Neural cell (in vitro differentiated cells): ENCODE data around the gene KIFC1. TPM values are rescaled to one million over a fixed set of nuclear protein-coding genes. Genes with fewer than 3 reads are reported as not detected.

Experiments used
- H2AFZ ChIP-seq: fragments of 200-600, 300-800 bp; sonication (generic), shearing (Covaris generic); 2 replicates; pipeline ENCODE4 v1.6.0; 2014; ENCODE audit warnings: low read depth, mild to moderate bottlenecking, antibody characterized with exemption, low read length, moderate library complexity
- H3F3A ChIP-seq: fragments of 200-600 bp; shearing (Covaris generic); 2 replicates; pipeline ENCODE4 v1.6.1; 2016; ENCODE audit warnings: mild to moderate bottlenecking, moderate library complexity, mixed read lengths, antibody characterized with exemption, low read length; ENCODE audit not compliant: insufficient read depth, poor library complexity, severe bottlenecking
- H3K27ac ChIP-seq: fragments of 200-600, 300-800 bp; sonication (generic), shearing (Covaris generic); 2 replicates; pipeline ENCODE4 v1.5.1; 2014; ENCODE audit warnings: mild to moderate bottlenecking, low read length, moderate library complexity
- H3K27me3 ChIP-seq: fragments of 300-800, 200-600 bp; sonication (generic), shearing (Covaris generic); 2 replicates; pipeline ENCODE4 v1.6.0; 2014; ENCODE audit warnings: mild to moderate bottlenecking, low read depth, low read length, moderate library complexity; ENCODE audit not compliant: insufficient read depth
- H3K36me3 ChIP-seq: fragments of 300-800, 200-600 bp; sonication (generic), shearing (Covaris generic); 2 replicates; pipeline ENCODE4 v1.5.1; 2014; ENCODE audit warnings: mild to moderate bottlenecking, antibody characterized with exemption, low read length, moderate library complexity; ENCODE audit not compliant: insufficient read depth
- H3K4me2 ChIP-seq: fragments of 300-800, 200-600 bp; sonication (generic), shearing (Covaris generic); 2 replicates; pipeline ENCODE4 v1.6.0; 2014; ENCODE audit warnings: mild to moderate bottlenecking, low read length
- H3K4me3 ChIP-seq: fragments of 300-800, 200-600 bp; sonication (generic), shearing (Covaris generic); 2 replicates; pipeline ENCODE4 v1.5.1; 2014; ENCODE audit warnings: mild to moderate bottlenecking, low read length, moderate library complexity
- H3K79me2 ChIP-seq: fragments of 200-600 bp; shearing (Covaris generic); replicated peaks from 2 replicates; pipeline ENCODE4 v1.6.0; 2014; ENCODE audit warnings: mild to moderate bottlenecking, low read length, moderate library complexity; ENCODE audit not compliant: insufficient read depth
- H3K9ac ChIP-seq: fragments of 300-800, 200-600 bp; sonication (generic), shearing (Covaris generic); 2 replicates; pipeline ENCODE4 v1.6.1; 2016; ENCODE audit warnings: mild to moderate bottlenecking, low read length, mixed read lengths
- H3K9me2 ChIP-seq: fragments of 200-600 bp; shearing (Covaris generic); 2 replicates; pipeline ENCODE4 v1.6.1; 2016; ENCODE audit warnings: mild to moderate bottlenecking, low read length, mixed read lengths; ENCODE audit not compliant: insufficient read depth
- H3K9me3 ChIP-seq: fragments of 200-600, 300-800 bp; sonication (generic), shearing (Covaris generic); 2 replicates; pipeline ENCODE4 v1.6.1; 2016; ENCODE audit warnings: mild to moderate bottlenecking, mixed run types, low read length, moderate library complexity, mixed read lengths
- H4K20me1 ChIP-seq: fragments of 200-600 bp; shearing (Covaris generic); 2 replicates; pipeline ENCODE4 v1.6.1; 2016; ENCODE audit warnings: mild to moderate bottlenecking, mixed run types; ENCODE audit not compliant: insufficient read depth
- CTCF ChIP-seq: fragments of 450-650 bp; IDR thresholded peaks from 2 replicates; pipeline ENCODE4 v1.5.1; 2014; ENCODE audit warnings: antibody characterized with exemption, mild to moderate bottlenecking, moderate library complexity; ENCODE audit not compliant: poor library complexity, severe bottlenecking
- EP300 ChIP-seq: fragments of 450-650 bp; conservative IDR thresholded peaks from 2 replicates; pipeline ENCODE4 v1.6.1; 2014; ENCODE audit warnings: antibody characterized with exemption, mild to moderate bottlenecking, moderate library complexity; ENCODE audit not compliant: poor library complexity, severe bottlenecking
- EZH2 ChIP-seq: fragments of 200-600, 300-800 bp; shearing (Covaris generic), sonication (generic); IDR thresholded peaks from 2 replicates; pipeline ENCODE4 v1.6.1; 2014; ENCODE audit warnings: antibody characterized with exemption, low read length, borderline replicate concordance, mild to moderate bottlenecking; ENCODE audit not compliant: insufficient read depth, poor library complexity, severe bottlenecking
- MXI1 ChIP-seq: fragments of 450-650 bp; conservative IDR thresholded peaks from 2 replicates; pipeline ENCODE4 v1.6.1; 2014; ENCODE audit warnings: antibody characterized with exemption, mild to moderate bottlenecking; ENCODE audit not compliant: poor library complexity, severe bottlenecking
- POLR2AphosphoS5 ChIP-seq: IDR thresholded peaks from 2 replicates; pipeline ENCODE4 v1.6.1; 2012
- RAD21 ChIP-seq: fragments of 450-650 bp; conservative IDR thresholded peaks from 2 replicates; pipeline ENCODE4 v1.6.1; 2014; ENCODE audit warnings: antibody characterized with exemption, mild to moderate bottlenecking, moderate library complexity
- REST ChIP-seq: IDR thresholded peaks from 2 replicates; pipeline ENCODE4 v1.6.1; 2012; ENCODE audit warnings: borderline replicate concordance
- SMC3 ChIP-seq: fragments of 450-650 bp; conservative IDR thresholded peaks from 2 replicates; pipeline ENCODE4 v1.6.1; 2014; ENCODE audit warnings: antibody characterized with exemption, mild to moderate bottlenecking, moderate library complexity; ENCODE audit not compliant: poor library complexity
- TAF1 ChIP-seq: IDR thresholded peaks from 2 replicates; pipeline ENCODE4 v1.6.1; 2012; ENCODE audit warnings: low read depth
- polyA plus RNA-seq: library from polyadenylated mRNA; depleted of rRNA; stranded (reverse); fragments of >200 nt; gene quantifications from 2 replicates; pipeline ENCODE4 v1.2.3, GENCODE V29; 2014

KIFC1 gene
- polyA plus RNA-seq, 1 donor from 2014 or later: 0.52 TPM

GRCh38 chr6:33420491-33421343 lies 29.1 kb downstream of the KIFC1 start:
- Histone ChIP-seq H3F3A (peaks cover 15% of the 10 kb centered on the region), H4K20me1 (no peaks in the 10 kb centered on the region), H2AFZ (no peak overlapping the region), H3K9ac (peak overlapping the region; percentile 93), H3K36me3 (peaks cover 4% of the 10 kb centered on the region), H3K79me2 (peaks cover 50% of the 10 kb centered on the region), H3K9me2 (no peaks in the 10 kb centered on the region), H3K4me3 (peak overlapping the region; percentile 69), H3K27me3 (no peaks in the 10 kb centered on the region), H3K27ac (peak overlapping the region; percentile 99), H3K4me2 (peak overlapping the region; percentile 62), H3K9me3 (no peaks in the 10 kb centered on the region)
- TF ChIP-seq POLR2AphosphoS5: peak; percentile 36
- TF ChIP-seq MXI1: no peak
- no peak for TF ChIP-seq TAF1
- TF ChIP-seq SMC3: no peak

DNA sequence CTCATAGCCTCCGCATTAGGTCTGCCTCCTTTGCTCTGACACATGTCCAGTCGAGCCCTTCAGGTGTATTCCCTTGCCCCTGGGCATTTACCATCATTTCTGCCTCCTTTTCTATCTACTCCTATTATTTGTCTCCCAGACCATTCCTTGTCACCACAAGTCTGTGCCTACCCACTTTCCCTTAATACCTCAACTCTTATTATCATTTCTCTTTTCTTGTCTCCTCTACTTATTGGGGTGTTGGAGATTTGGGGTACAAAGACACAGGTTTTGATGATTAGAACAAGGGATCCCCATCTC lies 29.7 kb downstream of the KIFC1 start:
- peak overlapping the region; percentile 93 for H3K9ac ChIP-seq
- H3K4me3 ChIP-seq: peak overlapping the region; percentile 69
- peaks cover 15% of the 10 kb centered on the region for H3F3A ChIP-seq
- H3K9me2 ChIP-seq: no peaks in the 10 kb centered on the region
- H2AFZ ChIP-seq: no peak overlapping the region
- peak overlapping the region; percentile 62 for H3K4me2 ChIP-seq
- H3K9me3 ChIP-seq: no peaks in the 10 kb centered on the region
- H3K27me3 ChIP-seq: no peaks in the 10 kb centered on the region
- H3K79me2 ChIP-seq: peaks cover 44% of the 10 kb centered on the region
- TF ChIP-seq MXI1 (no peak), RAD21 (no peak), EZH2 (no peak), SMC3 (no peak), REST (no peak), CTCF (no peak), EP300 (no peak), TAF1 (no peak), POLR2AphosphoS5 (no peak)
- H4K20me1 ChIP-seq: no peaks in the 10 kb centered on the region
- H3K27ac ChIP-seq: peak overlapping the region; percentile 99
- H3K36me3 ChIP-seq: no peaks in the 10 kb centered on the region
